GM12878 (cell line): ENCODE results near the gene LGALSL. TPM values are rescaled to one million over a fixed set of nuclear protein-coding genes. Genes with fewer than 3 reads are reported as not detected.

Experiments used
- CTCF ChIP-seq, 3 experiments: IDR thresholded peaks in 2 of 3; conservative IDR thresholded peaks in 1 of 3; 2 replicates each; pipeline ENCODE4 v1.5.1; 2011; ENCODE audit warnings: low read depth in 3 of 3, low read length in 3 of 3, mild to moderate bottlenecking in 3 of 3, control low read depth in 2 of 3, moderate library complexity in 2 of 3, inconsistent platforms in 1 of 3, mixed read lengths in 1 of 3; ENCODE audit not compliant: control insufficient read depth in 2 of 3, insufficient read depth in 1 of 3; ENCODE audit errors: extremely low read depth in 1 of 3
- ETV6 ChIP-seq, 2 experiments: fragments of 450-650 bp in 1 of 2; IDR thresholded peaks in 1 of 2; conservative IDR thresholded peaks in 1 of 2; 2 replicates each; pipeline ENCODE4 v1.6.1; 2014; ENCODE audit warnings: antibody characterized with exemption in 1 of 2, borderline replicate concordance in 1 of 2, low read depth in 1 of 2, mild to moderate bottlenecking in 1 of 2, moderate library complexity in 1 of 2
- KLF5 ChIP-seq: fragments of 450-650 bp; IDR thresholded peaks from 2 replicates; pipeline ENCODE4 v1.6.1; 2014; ENCODE audit warnings: mild to moderate bottlenecking; ENCODE audit not compliant: partially characterized antibody
- NKRF ChIP-seq: fragments of 450-650 bp; conservative IDR thresholded peaks from 2 replicates; pipeline ENCODE4 v1.6.1; 2017; ENCODE audit warnings: mild to moderate bottlenecking, moderate library complexity
- PAX5 ChIP-seq: IDR thresholded peaks from 2 replicates; pipeline ENCODE4 v1.6.1; 2011; ENCODE audit warnings: low read depth, low read length, borderline replicate concordance
- ZBED1 ChIP-seq: IDR thresholded peaks from 2 replicates; pipeline ENCODE4 v1.6.1; 2016; ENCODE audit warnings: borderline replicate concordance
- polyA plus RNA-seq, 11 experiments: library from polyadenylated mRNA; depleted of rRNA in 4 of 11; unstranded in 6 of 11; stranded (reverse) in 5 of 11; fragments of >200 nt; fragmentation: Nextera tagmentation in 4 of 11; fragmentation: Illumina TruSeq in 1 of 11; extraction: Ambion mirVana in 4 of 11; extraction: Trizol in 1 of 11; gene quantifications; 1 replicate in 1 of 11; 2 replicates in 10 of 11; pipeline versions ENCODE4 v1.2.1 to v1.2.3, GENCODE V29; 2011 to 2016; ENCODE audit warnings: inconsistent platforms in 2 of 11, missing spikeins in 2 of 11, low read depth in 1 of 11
- total RNA-seq, 4 experiments: library from RNA; depleted of rRNA in 3 of 4; stranded (reverse); fragments of >200 nt in 3 of 4; fragmentation: Illumina TruSeq in 1 of 4; extraction: Trizol in 1 of 4; gene quantifications; 2 replicates each; pipeline versions ENCODE4 v1.2.1 to v1.2.3, GENCODE V29; 2013 to 2021

Gene LGALSL
- total and polyA plus RNA-seq, 10 of the 15 experiments (the other 5 are each of a cell fraction or from before 2014, with no cell fraction given), result 3.3 to 9.1 (median 4.9) TPM

- no peak for TF ChIP-seq PAX5
- TF ChIP-seq ETV6 (conservative IDR thresholded peaks at IDR 0.05 in 1 of 2, IDR thresholded peaks at IDR 0.05 in 1 of 2; ENCODE audit: borderline replicate concordance in 1 of 2, low read depth in 1 of 2), result no peak
- TF ChIP-seq KLF5, result no peak
- no peak for TF ChIP-seq CTCF (IDR thresholded peaks at IDR 0.05 in 2 of 3, conservative IDR thresholded peaks at IDR 0.05 in 1 of 3; ENCODE audit: control insufficient read depth in 2 of 3, extremely low read depth in 1 of 3, insufficient read depth in 1 of 3, low read depth in 3 of 3, low read length in 3 of 3)
- TF ChIP-seq ZBED1, result no peak
- TF ChIP-seq NKRF, result no peak
Observed at GRCh38 chr2:64506686-64507085, 52.7 kb downstream of the LGALSL start (continued).

Other genes starting within 250 kb of the LGALSL start
- 51.3 and 60.1 TPM in 2 replicates for gene AFTPH, start 70.2 kb downstream of the LGALSL start, total RNA-seq (2014; rRNA removed)
- gene AFTPH, start 70.2 kb downstream of the LGALSL start, total RNA-seq (2014; rRNA removed; fragmentation: Illumina TruSeq; extraction: Trizol), result 77.3 and 79.8 TPM in 2 replicates
- gene AFTPH, start 70.2 kb downstream of the LGALSL start, total RNA-seq (2021), result 37.9 and 40.0 TPM in 2 replicates
- 63.5 and 86.7 TPM in 2 replicates for gene AFTPH, start 70.2 kb downstream of the LGALSL start, polyA plus RNA-seq (2011; rRNA removed)
- gene AFTPH, start 70.2 kb downstream of the LGALSL start, polyA plus RNA-seq (2014; fragmentation: Illumina TruSeq; extraction: Trizol), result 59.5 and 87.1 TPM in 2 replicates
- gene AFTPH, start 70.2 kb downstream of the LGALSL start, polyA plus RNA-seq (2014; fragmentation: Nextera tagmentation; extraction: Ambion mirVana), result 10 to 100 TPM; 25.6 to 38.7 TPM
- gene AFTPH, start 70.2 kb downstream of the LGALSL start, polyA plus RNA-seq (2014; rRNA removed), result 34.1 and 39.0 TPM in 2 replicates
- 10 to 100 TPM; 29.9 to 33.3 TPM for gene AFTPH, start 70.2 kb downstream of the LGALSL start, polyA plus RNA-seq (2016; fragmentation: Nextera tagmentation; extraction: Ambion mirVana)
- gene SERTAD2, start 199.8 kb downstream of the LGALSL start, total RNA-seq (2014; rRNA removed), result 11.5 and 14.4 TPM in 2 replicates
- gene SERTAD2, start 199.8 kb downstream of the LGALSL start, total RNA-seq (2014; rRNA removed; fragmentation: Illumina TruSeq; extraction: Trizol), result 12.0 and 12.5 TPM in 2 replicates
- 27.8 and 28.5 TPM in 2 replicates for gene SERTAD2, start 199.8 kb downstream of the LGALSL start, total RNA-seq (2021)
- 22.5 and 23.5 TPM in 2 replicates for gene SERTAD2, start 199.8 kb downstream of the LGALSL start, polyA plus RNA-seq (2011; rRNA removed)
- 24.8 and 25.0 TPM in 2 replicates for gene SERTAD2, start 199.8 kb downstream of the LGALSL start, polyA plus RNA-seq (2014; fragmentation: Illumina TruSeq; extraction: Trizol)
- gene SERTAD2, start 199.8 kb downstream of the LGALSL start, polyA plus RNA-seq (2014; fragmentation: Nextera tagmentation; extraction: Ambion mirVana), result 1 to 10 TPM; 7.9 TPM
- gene SERTAD2, start 199.8 kb downstream of the LGALSL start, polyA plus RNA-seq (2014; rRNA removed), result 28.6 and 28.7 TPM in 2 replicates
- 10 to 100 TPM; 19.4 to 20.8 TPM for gene SERTAD2, start 199.8 kb downstream of the LGALSL start, polyA plus RNA-seq (2016; fragmentation: Nextera tagmentation; extraction: Ambion mirVana)